Skeletal muscle tissue (tissue), 4 donors: ENCODE results near the gene CHKA. TPM values are rescaled to one million over a fixed set of nuclear protein-coding genes. Genes with fewer than 3 reads are reported as not detected.

Experiments used
- H3K27ac ChIP-seq: one replicate; pipeline ENCODE4 v1.7.0; 2013; ENCODE audit warnings: mild to moderate bottlenecking, low read depth, low read length, inconsistent platforms
- H3K27me3 ChIP-seq, 3 donors: one replicate each; pipeline ENCODE4 v1.7.0; 2013; ENCODE audit warnings: low read length in 3 of 3; ENCODE audit not compliant: control insufficient read depth in 3 of 3, insufficient read depth in 3 of 3
- H3K36me3 ChIP-seq, 3 donors: one replicate each; pipeline ENCODE4 v1.7.0; 2013; ENCODE audit warnings: low read length in 3 of 3; ENCODE audit not compliant: control insufficient read depth in 3 of 3, insufficient read depth in 3 of 3
- H3K4me1 ChIP-seq, 3 donors: one replicate each; pipeline ENCODE4 v1.7.0; 2013; ENCODE audit warnings: low read length in 3 of 3, mild to moderate bottlenecking in 3 of 3; ENCODE audit not compliant: control insufficient read depth in 3 of 3, insufficient read depth in 3 of 3
- H3K4me3 ChIP-seq, 3 donors: one replicate each; pipeline ENCODE4 v1.7.0; 2013; ENCODE audit warnings: low read length in 3 of 3
- H3K9ac ChIP-seq, 3 donors: one replicate each; pipeline ENCODE4 v1.7.0; 2013; ENCODE audit warnings: low read length in 3 of 3, mild to moderate bottlenecking in 3 of 3, moderate library complexity in 2 of 3, low read depth in 1 of 3
- H3K9me3 ChIP-seq, 3 donors: one replicate each; pipeline ENCODE4 v1.7.0; 2013; ENCODE audit warnings: low read length in 3 of 3; ENCODE audit not compliant: control insufficient read depth in 3 of 3
- total RNA-seq: library from RNA; depleted of rRNA; stranded (reverse); fragments of >200 nt; gene quantifications from one replicate; pipeline ENCODE4 v1.2.3, GENCODE V29; 2014
- donor health status: Osteomylitis.

CHKA gene
- total RNA-seq, 1 donor from 2014 or later = 8.9 TPM

DNA sequence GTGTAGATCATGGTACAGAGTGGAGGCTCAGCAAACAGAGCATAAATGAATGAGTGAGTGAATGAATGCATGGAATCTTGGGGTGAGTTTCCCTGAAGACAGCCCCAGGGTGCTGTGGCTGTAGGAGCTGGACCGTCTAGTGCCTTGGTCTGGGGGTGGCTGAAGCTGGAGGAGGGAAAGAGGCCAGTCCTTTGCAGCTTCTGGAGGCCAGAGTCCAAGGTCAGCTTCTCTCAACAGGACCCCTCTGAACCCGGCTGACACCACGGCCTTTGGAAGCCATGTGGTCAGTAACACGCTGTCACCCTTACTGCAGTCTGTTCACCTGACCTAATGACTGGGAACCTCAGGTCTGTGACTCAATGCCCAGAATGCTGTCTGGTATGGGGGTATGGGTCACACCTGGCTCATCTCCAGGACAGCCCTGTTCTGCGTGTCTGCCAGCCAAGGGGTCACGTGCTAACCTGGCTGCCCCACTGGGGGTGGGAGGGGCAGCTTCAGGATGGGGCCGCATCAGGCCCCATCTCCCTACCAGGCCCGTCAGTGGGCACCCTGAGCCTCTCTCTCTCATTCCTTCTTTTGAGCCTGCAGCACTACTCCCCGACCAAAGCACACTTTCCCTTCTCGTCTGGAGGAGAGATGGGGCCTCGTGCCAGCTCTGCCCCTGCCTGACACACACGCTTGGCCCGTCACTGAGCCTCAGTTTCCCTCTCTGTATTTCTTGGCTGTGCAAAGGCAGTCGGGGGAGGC, 24.1 kb upstream of the CHKA start:
- H3K4me3 ChIP-seq = no peak overlapping the region
- H3K4me1 ChIP-seq = peaks cover 11 to 15% (median 14%) of the 10 kb centered on the region in 3 donors
- no peak overlapping the region for H3K9ac ChIP-seq
- H3K27me3 ChIP-seq = peaks cover 0 to 12% (median 3%) of the 10 kb centered on the region in 3 donors
- no peak overlapping the region for H3K27ac ChIP-seq
- no peaks in the 10 kb centered on the region for H3K36me3 ChIP-seq
- no peaks in the 10 kb centered on the region for H3K9me3 ChIP-seq

DNA sequence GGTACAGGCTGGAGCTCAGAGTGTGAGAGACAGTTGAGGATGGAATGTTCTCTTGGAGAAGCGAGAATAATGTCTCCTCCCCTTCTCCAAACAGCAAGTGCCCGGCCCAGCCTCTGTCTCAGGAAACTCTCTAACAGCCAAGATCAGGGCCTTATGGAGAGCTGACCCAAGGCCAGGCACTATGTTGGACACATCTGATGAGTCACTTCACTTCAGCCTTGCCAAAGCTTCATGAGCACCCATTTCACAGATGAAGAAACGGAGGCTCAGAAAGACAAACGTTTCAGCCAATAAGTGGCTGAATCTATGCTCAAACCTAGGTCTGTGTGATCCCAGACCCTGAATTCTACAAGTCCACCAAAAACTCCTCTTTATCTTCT, 22.1 kb upstream of the CHKA start:
- no peak overlapping the region for H3K9ac ChIP-seq

DNA sequence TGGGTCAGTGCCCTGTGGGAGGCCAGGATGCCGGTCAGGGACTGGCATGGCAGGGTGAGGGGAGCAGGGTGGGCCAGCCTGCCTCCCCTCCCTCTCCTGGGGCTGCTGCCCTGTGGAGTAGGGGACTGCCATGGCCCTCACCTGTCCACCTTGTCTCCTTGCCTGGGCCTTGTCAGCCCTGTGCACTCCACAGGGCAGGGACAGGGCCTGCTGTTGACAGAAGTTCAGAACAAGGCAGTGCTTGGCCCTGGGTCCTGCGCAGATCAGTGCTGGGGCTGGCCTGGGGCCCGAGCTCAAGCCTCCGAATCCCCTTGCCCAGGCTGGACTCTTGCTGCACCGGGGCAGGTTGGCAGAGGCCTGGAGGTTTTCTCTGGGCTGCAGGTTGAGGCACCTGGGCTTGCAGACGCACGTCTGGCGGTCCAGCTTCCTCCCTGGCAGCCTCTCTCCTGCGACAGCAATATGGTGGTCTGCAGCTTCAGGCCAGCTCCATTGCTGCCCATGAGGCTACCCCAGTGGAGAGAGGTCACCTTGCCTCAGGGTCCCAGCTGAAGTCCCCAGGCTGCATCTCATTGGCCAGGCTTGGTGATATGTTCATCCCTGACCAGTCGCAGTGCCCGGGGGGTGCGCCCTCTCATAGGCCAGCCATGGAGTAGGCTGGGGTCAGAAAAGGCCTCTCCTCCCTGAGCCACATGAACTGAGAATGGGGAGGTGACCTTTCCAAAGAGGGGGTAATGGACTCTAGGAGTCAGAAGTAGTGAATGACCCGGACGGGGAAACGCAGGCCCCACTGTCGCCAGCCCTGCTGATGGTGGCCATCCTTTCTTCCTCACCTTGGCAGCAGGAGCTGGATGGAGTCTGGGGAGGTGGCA, 21.5 kb upstream of the CHKA start:
- Histone ChIP-seq H3K36me3 (no peaks in the 10 kb centered on the region), H3K27me3 (peaks cover 0 to 8% (median 0%) of the 10 kb centered on the region in 3 donors), H3K9ac (no peak overlapping the region), H3K4me3 (no peak overlapping the region), H3K9me3 (no peaks in the 10 kb centered on the region), H3K27ac (no peak overlapping the region), H3K4me1 (peaks cover 11 to 15% (median 14%) of the 10 kb centered on the region in 3 donors)

More for the DNA sequence above, 22.1 kb upstream of the CHKA start:
- Histone ChIP-seq H3K36me3 (no peaks in the 10 kb centered on the region), H3K4me3 (no peak overlapping the region), H3K27ac (no peak overlapping the region), H3K4me1 (peaks cover 11 to 15% (median 14%) of the 10 kb centered on the region in 3 donors), H3K9me3 (no peaks in the 10 kb centered on the region), H3K27me3 (peaks cover 0 to 8% (median 0%) of the 10 kb centered on the region in 3 donors)

DNA sequence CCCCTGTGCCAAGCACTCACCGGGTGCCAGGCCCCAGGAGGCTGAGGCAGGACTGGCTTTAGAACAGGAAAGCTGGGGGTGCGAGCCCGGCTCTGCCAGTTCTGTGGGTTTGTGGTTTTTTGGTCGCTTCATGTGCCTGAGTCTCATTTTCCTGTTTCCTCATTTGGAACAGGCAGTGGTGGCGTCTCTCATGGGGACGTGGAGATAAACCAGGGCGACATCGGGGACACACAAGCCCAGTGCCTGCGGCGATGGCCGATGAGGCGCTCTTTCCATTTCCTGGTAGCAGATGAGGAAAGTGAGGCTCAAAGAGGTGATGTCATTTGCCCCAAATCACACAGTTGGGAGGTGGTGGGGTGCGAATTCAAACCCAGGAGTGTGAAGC, 20.8 kb upstream of the CHKA start:
- H3K36me3 ChIP-seq = no peaks in the 10 kb centered on the region
- peak overlapping the region in 1 of 3 donors; percentile 38 for H3K9ac ChIP-seq
- H3K27ac ChIP-seq = no peak overlapping the region
- H3K4me1 ChIP-seq = peaks cover 9 to 11% (median 11%) of the 10 kb centered on the region in 3 donors
- no peak overlapping the region for H3K4me3 ChIP-seq
- H3K27me3 ChIP-seq = peaks cover 0 to 7% (median 0%) of the 10 kb centered on the region in 3 donors
- no peaks in the 10 kb centered on the region for H3K9me3 ChIP-seq

DNA sequence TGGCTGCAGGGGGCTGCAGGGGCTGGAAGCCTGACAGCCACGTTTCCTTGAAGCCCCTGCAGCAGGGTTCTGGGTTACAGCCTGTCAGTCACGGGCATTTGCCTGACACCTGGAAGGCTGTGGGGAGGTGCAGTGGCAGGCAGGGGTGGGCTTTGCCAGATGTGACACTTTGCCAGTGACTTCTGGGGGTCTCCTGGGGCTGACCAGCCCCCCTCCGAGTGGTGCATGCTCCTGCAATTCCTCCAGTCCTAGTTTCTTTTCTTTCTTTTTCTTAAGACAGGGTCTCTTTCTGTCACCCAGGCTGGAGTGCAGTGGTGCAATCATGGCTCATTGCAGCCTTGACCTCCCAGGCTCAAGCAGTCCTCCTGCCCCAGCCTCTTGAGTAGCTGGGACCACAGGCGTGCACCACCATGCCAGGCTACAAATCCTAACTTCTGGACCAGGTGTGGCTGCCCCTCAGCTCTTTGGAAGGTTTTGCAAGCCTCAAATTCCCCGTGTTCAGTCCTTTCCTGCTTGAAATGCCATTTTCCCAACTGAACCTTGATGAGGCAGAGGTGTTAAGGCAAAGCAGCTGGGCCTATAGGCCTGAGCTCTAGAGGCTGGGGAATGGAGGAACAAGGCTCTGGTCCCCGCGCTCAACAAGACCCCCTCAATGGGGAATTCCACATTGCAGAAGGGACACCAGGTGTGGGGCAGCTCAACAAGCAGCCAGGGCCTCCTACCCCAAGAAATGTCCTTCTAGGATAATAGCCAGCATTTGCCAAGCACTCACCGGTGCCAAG, 20.2 kb upstream of the CHKA start:
- Histone ChIP-seq H3K4me3 (no peak overlapping the region), H3K4me1 (peaks cover 3 to 6% (median 5%) of the 10 kb centered on the region in 3 donors), H3K9ac (no peak overlapping the region), H3K36me3 (no peaks in the 10 kb centered on the region), H3K27me3 (peaks cover 0 to 3% (median 0%) of the 10 kb centered on the region in 3 donors), H3K9me3 (no peaks in the 10 kb centered on the region), H3K27ac (no peak overlapping the region)

DNA sequence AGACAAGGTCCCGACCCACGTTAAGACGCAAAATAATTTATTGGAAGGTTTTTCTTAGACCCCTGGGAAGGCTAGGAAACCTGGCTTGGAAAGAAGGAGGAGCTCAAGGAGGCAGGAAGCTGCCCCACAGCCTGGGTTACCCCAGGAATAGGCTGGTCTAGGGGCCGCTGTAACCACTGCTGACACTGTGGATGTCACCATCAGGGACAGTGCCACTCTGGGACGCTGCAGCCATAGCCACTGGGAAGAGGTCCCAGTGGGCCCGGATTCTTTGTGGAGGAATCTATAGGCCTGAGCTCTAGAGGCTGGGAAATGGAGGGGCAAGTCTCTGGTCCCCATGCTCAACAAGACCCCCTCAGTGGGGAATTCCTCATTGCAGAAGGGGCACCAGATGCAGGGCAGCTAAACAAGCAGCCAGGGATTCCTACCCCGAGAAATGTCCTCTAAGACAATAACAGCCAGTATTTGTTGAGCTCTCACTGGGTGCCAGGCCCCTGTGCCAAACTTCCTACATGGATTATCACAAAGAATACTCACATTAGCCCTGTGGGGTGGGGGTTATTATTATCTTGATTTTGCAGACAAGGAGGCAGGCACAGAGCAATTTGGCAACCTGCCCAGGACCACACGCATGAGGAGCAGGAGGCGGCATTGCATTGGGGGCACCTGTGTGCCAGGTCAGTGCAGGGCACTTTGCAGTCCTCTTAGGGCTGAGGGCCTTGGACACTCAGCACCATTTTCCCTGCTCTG, 19.5 kb upstream of the CHKA start:
- Histone ChIP-seq H3K27ac (no peak overlapping the region), H3K9me3 (no peaks in the 10 kb centered on the region), H3K9ac (no peak overlapping the region), H3K4me1 (peaks cover 0 to 2% (median 0%) of the 10 kb centered on the region in 3 donors), H3K27me3 (no peaks in the 10 kb centered on the region), H3K36me3 (no peaks in the 10 kb centered on the region), H3K4me3 (no peak overlapping the region)

DNA sequence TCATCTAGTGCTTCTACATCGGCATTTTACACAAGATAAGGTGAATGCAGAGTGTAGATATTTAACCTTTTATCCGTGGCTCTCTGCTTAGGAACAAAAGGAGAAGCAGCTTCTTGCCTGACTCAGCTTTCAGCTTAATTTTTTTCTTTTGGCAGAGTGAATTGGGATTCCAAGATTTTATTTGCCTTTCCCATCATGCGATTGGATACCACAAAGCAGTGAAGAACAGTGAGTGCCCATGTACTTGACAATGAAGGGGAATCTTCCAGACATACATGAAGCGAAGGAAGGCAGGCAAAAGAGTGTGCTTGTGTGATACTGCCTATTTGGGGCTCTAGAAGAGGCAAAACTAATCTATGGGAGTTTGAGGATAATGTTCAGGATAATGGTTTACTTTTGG, 17.0 kb upstream of the CHKA start:
- no peaks in the 10 kb centered on the region for H3K9me3 ChIP-seq
- no peak overlapping the region for H3K27ac ChIP-seq
- H3K9ac ChIP-seq = no peak overlapping the region
- no peaks in the 10 kb centered on the region for H3K4me1 ChIP-seq
- no peak overlapping the region for H3K4me3 ChIP-seq
- H3K27me3 ChIP-seq = no peaks in the 10 kb centered on the region
- H3K36me3 ChIP-seq = no peaks in the 10 kb centered on the region

DNA sequence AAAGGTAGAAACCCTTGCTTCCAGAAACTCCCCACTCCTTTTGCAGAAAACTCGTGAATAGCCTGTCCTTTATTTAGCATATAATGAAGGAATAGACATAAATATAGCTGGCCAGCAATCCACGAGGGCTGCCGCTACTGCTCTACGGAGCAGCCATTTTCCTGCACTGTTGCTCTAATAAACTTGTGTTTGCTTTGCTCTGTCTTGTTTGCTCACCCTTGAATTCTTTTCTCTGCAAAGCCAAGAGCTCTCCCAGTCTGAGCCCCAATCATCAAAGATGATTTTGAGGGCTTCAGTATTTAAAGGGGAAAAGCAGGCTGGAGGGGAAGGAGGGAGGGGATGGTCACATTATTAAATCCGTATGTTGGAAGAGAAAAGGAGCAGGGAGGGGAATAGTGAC, 16.6 kb upstream of the CHKA start:
- no peaks in the 10 kb centered on the region for H3K4me1 ChIP-seq
- no peak overlapping the region for H3K4me3 ChIP-seq
- H3K27me3 ChIP-seq = no peaks in the 10 kb centered on the region
- H3K36me3 ChIP-seq = no peaks in the 10 kb centered on the region
- H3K27ac ChIP-seq = no peak overlapping the region
- H3K9ac ChIP-seq = no peak overlapping the region
- no peaks in the 10 kb centered on the region for H3K9me3 ChIP-seq

DNA sequence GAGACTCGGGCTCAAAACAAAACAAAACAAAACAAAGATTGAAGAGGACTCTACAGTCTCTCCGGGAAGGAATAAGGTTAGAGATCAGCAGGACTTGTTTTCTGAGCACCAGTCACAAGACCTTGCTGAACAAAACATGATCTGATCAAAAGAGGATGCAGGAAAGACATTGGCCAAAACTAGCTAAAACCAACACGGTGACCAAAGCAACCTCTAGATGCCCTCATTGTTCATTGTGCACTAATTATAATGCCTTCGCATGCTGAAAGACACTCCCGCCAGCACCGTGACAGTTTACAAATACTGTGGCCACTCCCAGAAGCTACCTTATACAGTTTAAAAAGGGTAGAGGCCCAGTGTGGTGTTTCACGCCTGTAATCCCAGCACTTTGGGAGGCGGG, 15.7 kb upstream of the CHKA start:
- H3K27ac ChIP-seq = no peak overlapping the region
- no peaks in the 10 kb centered on the region for H3K27me3 ChIP-seq
- H3K4me1 ChIP-seq = no peaks in the 10 kb centered on the region
- no peaks in the 10 kb centered on the region for H3K9me3 ChIP-seq
- no peaks in the 10 kb centered on the region for H3K36me3 ChIP-seq
- H3K9ac ChIP-seq = no peak overlapping the region
- no peak overlapping the region for H3K4me3 ChIP-seq
